ENCODE measurements around the gene PAX2. TPM values are rescaled to one million over a fixed set of nuclear protein-coding genes. Genes with fewer than 3 reads are reported as not detected.
A peak's percentile ranks its signal among the peaks of the same experiment; 100 is the strongest.

PAX2 gene
- total RNA-seq, 1 experiment from 2014 or later, result 0.09 TPM

DNA sequence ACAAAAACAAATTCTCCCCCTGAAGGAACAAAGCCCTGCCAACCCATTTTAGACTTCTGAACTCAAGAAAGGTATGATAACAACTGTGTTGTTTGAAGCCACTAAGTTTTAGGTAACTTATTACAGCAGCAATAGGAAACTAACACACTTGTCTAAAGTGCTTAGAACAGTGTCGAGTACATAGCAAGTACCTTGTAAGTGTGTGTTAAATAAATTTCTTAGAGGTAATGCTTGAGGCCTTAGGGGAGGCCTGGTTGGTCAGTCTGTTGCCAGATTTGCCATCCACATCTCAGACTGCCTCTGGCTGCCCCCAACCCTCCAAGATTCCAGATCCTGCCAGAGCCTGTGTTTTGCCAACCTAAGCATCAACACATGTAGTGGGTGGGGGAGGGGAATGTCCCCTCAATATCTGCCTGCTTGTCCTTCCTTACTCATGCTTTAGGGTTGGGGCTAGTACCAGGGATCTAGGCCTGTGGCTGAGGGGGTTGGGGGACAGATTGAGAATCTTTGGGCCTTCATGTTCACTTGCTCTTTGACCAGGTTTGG is 27.1 kb upstream of the PAX2 start (continued):
- TF ChIP-seq, protein P1, sequence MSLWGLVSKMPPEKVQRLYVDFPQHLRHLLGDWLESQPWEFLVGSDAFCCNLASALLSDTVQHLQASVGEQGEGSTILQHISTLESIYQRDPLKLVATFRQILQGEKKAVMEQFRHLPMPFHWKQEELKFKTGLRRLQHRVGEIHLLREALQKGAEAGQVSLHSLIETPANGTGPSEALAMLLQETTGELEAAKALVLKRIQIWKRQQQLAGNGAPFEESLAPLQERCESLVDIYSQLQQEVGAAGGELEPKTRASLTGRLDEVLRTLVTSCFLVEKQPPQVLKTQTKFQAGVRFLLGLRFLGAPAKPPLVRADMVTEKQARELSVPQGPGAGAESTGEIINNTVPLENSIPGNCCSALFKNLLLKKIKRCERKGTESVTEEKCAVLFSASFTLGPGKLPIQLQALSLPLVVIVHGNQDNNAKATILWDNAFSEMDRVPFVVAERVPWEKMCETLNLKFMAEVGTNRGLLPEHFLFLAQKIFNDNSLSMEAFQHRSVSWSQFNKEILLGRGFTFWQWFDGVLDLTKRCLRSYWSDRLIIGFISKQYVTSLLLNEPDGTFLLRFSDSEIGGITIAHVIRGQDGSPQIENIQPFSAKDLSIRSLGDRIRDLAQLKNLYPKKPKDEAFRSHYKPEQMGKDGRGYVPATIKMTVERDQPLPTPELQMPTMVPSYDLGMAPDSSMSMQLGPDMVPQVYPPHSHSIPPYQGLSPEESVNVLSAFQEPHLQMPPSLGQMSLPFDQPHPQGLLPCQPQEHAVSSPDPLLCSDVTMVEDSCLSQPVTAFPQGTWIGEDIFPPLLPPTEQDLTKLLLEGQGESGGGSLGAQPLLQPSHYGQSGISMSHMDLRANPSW (CRISPR knock-in tag; conservative IDR thresholded peaks at IDR 0.05; ENCODE audit: low read depth), result no peak
- TF ChIP-seq TP53 (CRISPR knock-in tag; IDR thresholded peaks at IDR 0.05), result no peak
- no peak for TF ChIP-seq ESRRA (CRISPR knock-in tag; IDR thresholded peaks at IDR 0.05; ENCODE audit: borderline replicate concordance)
- TF ChIP-seq, protein P2, sequence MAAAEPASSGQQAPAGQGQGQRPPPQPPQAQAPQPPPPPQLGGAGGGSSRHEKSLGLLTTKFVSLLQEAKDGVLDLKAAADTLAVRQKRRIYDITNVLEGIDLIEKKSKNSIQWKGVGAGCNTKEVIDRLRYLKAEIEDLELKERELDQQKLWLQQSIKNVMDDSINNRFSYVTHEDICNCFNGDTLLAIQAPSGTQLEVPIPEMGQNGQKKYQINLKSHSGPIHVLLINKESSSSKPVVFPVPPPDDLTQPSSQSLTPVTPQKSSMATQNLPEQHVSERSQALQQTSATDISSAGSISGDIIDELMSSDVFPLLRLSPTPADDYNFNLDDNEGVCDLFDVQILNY (CRISPR knock-in tag; IDR thresholded peaks at IDR 0.05), result no peak
- no peak for TF ChIP-seq TCF7 (CRISPR knock-in tag; IDR thresholded peaks at IDR 0.05; ENCODE audit: low read depth)
- no peak for TF ChIP-seq CBFB (CRISPR knock-in tag; IDR thresholded peaks at IDR 0.05; ENCODE audit: low read depth)
- TF ChIP-seq SOX15 (CRISPR knock-in tag; IDR thresholded peaks at IDR 0.05), result no peak
- TF ChIP-seq ZNF121 (CRISPR knock-in tag; IDR thresholded peaks at IDR 0.05), result no peak
- TF ChIP-seq GTF2I (CRISPR knock-in tag; conservative IDR thresholded peaks at IDR 0.05), result no peak

DNA sequence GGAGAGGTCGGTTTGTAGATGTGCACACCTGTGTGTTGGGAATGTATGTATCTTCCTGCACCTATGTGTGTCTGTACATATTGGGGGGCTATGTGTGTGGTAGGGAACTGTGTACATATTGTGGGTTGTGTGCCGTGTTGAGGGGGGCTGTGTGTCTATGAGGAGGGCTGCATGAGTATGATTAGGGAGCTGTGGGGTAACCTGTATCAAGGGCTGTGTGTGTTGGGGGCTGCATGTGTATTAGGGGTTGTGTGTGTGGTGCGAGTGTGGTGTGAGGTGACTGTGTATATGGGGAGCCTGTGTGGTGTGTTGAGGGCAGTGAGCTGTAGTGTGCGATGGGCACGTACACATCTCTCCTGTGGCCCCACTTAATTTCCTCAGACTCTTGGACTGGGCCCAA is 22.2 kb upstream of the PAX2 start:
- ATAC-seq (no peak), DNase-seq (ENCODE audit: low spot score) (no peak)
- H3K4me3 Mint-ChIP-seq, result peak overlapping the region; percentile 12
- H3K9me3 Mint-ChIP-seq, result no peaks in the 10 kb centered on the region
- H3K36me3 Mint-ChIP-seq, result no peaks in the 10 kb centered on the region
- H3K27me3 Mint-ChIP-seq (ENCODE audit: low read depth), result peaks cover 99% of the 10 kb centered on the region
- ChIA-PET CTCF (interaction anchor here (1.4 kb wide), 1 partner anchor 153 kb away, joined by 5 read pairs; no protein-coding TSS in a partner anchor), POLR2A (no interaction called here)
- no peak for TF ChIP-seq ZNF232 (CRISPR knock-in tag; IDR thresholded peaks at IDR 0.05)
- TF ChIP-seq, protein P3, sequence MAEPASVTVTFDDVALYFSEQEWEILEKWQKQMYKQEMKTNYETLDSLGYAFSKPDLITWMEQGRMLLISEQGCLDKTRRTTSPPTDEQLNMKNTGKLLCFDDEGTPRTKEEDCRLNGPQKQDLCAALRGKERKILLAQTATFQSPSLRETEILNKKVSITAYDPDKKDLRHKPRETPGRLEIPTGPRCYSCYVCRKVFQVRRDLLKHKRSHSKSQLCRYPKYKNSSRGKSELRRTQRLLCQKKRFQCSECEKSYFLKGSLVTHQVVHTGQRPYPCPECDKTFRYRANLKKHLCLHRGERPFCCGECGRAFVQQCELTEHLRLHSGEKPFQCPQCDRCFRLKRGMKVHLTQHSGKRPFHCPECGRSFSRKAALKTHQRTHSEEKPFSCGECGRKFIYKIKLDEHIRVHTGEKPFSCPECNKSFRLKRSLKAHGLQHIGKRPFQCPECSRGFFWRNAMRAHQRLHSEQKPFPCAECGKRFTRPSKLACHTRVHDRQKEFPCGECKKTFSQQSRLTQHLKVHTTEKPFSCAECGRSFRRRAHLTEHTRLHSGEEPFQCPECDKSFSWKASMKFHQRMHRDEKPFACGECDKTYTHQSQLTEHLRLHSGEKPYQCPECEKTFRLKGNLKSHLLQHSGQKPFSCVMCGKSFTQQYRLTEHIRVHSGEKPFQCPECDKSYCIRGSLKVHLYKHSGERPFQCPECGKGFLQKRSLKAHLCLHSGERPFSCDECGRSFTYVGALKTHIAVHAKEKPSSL (CRISPR knock-in tag; conservative IDR thresholded peaks at IDR 0.05), result no peak
- TF ChIP-seq TCF7 (CRISPR knock-in tag; IDR thresholded peaks at IDR 0.05; ENCODE audit: low read depth), result no peak
- no peak for TF ChIP-seq SMAD4 (CRISPR knock-in tag; IDR thresholded peaks at IDR 0.05)
- no peak for TF ChIP-seq PRRX2 (CRISPR knock-in tag; IDR thresholded peaks at IDR 0.05)
- no peak for TF ChIP-seq ETV6 (CRISPR knock-in tag; IDR thresholded peaks at IDR 0.05)
- TF ChIP-seq, protein P4, sequence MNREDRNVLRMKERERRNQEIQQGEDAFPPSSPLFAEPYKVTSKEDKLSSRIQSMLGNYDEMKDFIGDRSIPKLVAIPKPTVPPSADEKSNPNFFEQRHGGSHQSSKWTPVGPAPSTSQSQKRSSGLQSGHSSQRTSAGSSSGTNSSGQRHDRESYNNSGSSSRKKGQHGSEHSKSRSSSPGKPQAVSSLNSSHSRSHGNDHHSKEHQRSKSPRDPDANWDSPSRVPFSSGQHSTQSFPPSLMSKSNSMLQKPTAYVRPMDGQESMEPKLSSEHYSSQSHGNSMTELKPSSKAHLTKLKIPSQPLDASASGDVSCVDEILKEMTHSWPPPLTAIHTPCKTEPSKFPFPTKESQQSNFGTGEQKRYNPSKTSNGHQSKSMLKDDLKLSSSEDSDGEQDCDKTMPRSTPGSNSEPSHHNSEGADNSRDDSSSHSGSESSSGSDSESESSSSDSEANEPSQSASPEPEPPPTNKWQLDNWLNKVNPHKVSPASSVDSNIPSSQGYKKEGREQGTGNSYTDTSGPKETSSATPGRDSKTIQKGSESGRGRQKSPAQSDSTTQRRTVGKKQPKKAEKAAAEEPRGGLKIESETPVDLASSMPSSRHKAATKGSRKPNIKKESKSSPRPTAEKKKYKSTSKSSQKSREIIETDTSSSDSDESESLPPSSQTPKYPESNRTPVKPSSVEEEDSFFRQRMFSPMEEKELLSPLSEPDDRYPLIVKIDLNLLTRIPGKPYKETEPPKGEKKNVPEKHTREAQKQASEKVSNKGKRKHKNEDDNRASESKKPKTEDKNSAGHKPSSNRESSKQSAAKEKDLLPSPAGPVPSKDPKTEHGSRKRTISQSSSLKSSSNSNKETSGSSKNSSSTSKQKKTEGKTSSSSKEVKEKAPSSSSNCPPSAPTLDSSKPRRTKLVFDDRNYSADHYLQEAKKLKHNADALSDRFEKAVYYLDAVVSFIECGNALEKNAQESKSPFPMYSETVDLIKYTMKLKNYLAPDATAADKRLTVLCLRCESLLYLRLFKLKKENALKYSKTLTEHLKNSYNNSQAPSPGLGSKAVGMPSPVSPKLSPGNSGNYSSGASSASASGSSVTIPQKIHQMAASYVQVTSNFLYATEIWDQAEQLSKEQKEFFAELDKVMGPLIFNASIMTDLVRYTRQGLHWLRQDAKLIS (CRISPR knock-in tag; IDR thresholded peaks at IDR 0.05; ENCODE audit: borderline replicate concordance), result no peak
- TF ChIP-seq, protein P5, sequence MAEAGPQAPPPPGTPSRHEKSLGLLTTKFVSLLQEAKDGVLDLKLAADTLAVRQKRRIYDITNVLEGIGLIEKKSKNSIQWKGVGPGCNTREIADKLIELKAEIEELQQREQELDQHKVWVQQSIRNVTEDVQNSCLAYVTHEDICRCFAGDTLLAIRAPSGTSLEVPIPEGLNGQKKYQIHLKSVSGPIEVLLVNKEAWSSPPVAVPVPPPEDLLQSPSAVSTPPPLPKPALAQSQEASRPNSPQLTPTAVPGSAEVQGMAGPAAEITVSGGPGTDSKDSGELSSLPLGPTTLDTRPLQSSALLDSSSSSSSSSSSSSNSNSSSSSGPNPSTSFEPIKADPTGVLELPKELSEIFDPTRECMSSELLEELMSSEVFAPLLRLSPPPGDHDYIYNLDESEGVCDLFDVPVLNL (CRISPR knock-in tag; IDR thresholded peaks at IDR 0.05; ENCODE audit: borderline replicate concordance, low read depth), result no peak
- TF ChIP-seq, protein P6, sequence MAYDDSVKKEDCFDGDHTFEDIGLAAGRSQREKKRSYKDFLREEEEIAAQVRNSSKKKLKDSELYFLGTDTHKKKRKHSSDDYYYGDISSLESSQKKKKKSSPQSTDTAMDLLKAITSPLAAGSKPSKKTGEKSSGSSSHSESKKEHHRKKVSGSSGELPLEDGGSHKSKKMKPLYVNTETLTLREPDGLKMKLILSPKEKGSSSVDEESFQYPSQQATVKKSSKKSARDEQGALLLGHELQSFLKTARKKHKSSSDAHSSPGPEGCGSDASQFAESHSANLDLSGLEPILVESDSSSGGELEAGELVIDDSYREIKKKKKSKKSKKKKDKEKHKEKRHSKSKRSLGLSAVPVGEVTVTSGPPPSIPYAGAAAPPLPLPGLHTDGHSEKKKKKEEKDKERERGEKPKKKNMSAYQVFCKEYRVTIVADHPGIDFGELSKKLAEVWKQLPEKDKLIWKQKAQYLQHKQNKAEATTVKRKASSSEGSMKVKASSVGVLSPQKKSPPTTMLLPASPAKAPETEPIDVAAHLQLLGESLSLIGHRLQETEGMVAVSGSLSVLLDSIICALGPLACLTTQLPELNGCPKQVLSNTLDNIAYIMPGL (CRISPR knock-in tag; IDR thresholded peaks at IDR 0.05), result no peak
- no peak for TF ChIP-seq ZBTB21 (CRISPR knock-in tag; IDR thresholded peaks at IDR 0.05; ENCODE audit: borderline replicate concordance)
- TF ChIP-seq OVOL2 (CRISPR knock-in tag; IDR thresholded peaks at IDR 0.05; ENCODE audit: borderline replicate concordance), result no peak
- TF ChIP-seq, protein P7, sequence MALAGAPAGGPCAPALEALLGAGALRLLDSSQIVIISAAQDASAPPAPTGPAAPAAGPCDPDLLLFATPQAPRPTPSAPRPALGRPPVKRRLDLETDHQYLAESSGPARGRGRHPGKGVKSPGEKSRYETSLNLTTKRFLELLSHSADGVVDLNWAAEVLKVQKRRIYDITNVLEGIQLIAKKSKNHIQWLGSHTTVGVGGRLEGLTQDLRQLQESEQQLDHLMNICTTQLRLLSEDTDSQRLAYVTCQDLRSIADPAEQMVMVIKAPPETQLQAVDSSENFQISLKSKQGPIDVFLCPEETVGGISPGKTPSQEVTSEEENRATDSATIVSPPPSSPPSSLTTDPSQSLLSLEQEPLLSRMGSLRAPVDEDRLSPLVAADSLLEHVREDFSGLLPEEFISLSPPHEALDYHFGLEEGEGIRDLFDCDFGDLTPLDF (CRISPR knock-in tag; IDR thresholded peaks at IDR 0.05), result no peak
- TF ChIP-seq CREB1 (CRISPR knock-in tag; IDR thresholded peaks at IDR 0.05), result no peak
- H3K27ac Mint-ChIP-seq, result no peak overlapping the region
- peaks cover 9% of the 10 kb centered on the region for H3K4me1 Mint-ChIP-seq

Measured in WTC11 (cell line).